EH (cell line): ENCODE results near the gene PDZD7.

ENCODE experiments used
- DNase-seq: peaks from one replicate; pipeline ENCODE4 v3.0.0-alpha.2; 2015; ENCODE audit warnings: low read depth

The PDZD7 gene

GRCh38 chr10:101061624-101062231 is 30.8 kb upstream of the PDZD7 start, which contains the start of gene KAZALD1:
Gene KAZALD1 (plus strand): TSS chr10:101061989. CDS start chr10:101062593, 604 bp downstream.
- DNase-seq = peak; percentile 80

GRCh38 chr10:101060951-101061623 is 30.2 kb upstream of the PDZD7 start:
- DNase-seq = peak; percentile 96

- DNase-seq = peak; percentile 97
These were observed 29.4 kb upstream of the PDZD7 start for GRCh38 chr10:101060036-101060950.

- DNase-seq = no peak
These were observed 25.6 kb upstream of the PDZD7 start for GRCh38 chr10:101056365-101057151.

- DNase-seq = no peak
These were observed 24.5 kb upstream of the PDZD7 start for GRCh38 chr10:101055411-101055810.

- no peak for DNase-seq
These were observed 23.9 kb upstream of the PDZD7 start for GRCh38 chr10:101054876-101055275.

GRCh38 chr10:101054351-101054750 is 23.4 kb upstream of the PDZD7 start:
- no peak for DNase-seq

GRCh38 chr10:101053516-101053915 is 22.6 kb upstream of the PDZD7 start:
- peak; percentile 75 for DNase-seq

- DNase-seq = peak; percentile 85
These were observed 21.4 kb upstream of the PDZD7 start for GRCh38 chr10:101052285-101052684.

- peak; percentile 56 for DNase-seq
These were observed 19.5 kb upstream of the PDZD7 start for GRCh38 chr10:101050208-101051069.

GRCh38 chr10:101047961-101048892 is 17.3 kb upstream of the PDZD7 start:
- DNase-seq = no peak

GRCh38 chr10:101047268-101047667 is 16.3 kb upstream of the PDZD7 start:
- DNase-seq = no peak

- peak; percentile 48 for DNase-seq
These were observed 15.7 kb upstream of the PDZD7 start for GRCh38 chr10:101046332-101047238.

- no peak for DNase-seq
These were observed 13.2 kb upstream of the PDZD7 start for GRCh38 chr10:101044117-101044516.

- peak; percentile 29 for DNase-seq
These were observed 12.4 kb upstream of the PDZD7 start for GRCh38 chr10:101043363-101043707.

- peak; percentile 99 for DNase-seq
These were observed 11.9 kb upstream of the PDZD7 start for GRCh38 chr10:101042667-101043362.

GRCh38 chr10:101042118-101042517 is 11.2 kb upstream of the PDZD7 start:
- no peak for DNase-seq

GRCh38 chr10:101041252-101041761 is 10.4 kb upstream of the PDZD7 start:
- peak; percentile 88 for DNase-seq
